Measurements from ENCODE around the gene ELP4.
A peak's percentile ranks its signal among the peaks of the same experiment; 100 is the strongest.

Gene ELP4

DNA sequence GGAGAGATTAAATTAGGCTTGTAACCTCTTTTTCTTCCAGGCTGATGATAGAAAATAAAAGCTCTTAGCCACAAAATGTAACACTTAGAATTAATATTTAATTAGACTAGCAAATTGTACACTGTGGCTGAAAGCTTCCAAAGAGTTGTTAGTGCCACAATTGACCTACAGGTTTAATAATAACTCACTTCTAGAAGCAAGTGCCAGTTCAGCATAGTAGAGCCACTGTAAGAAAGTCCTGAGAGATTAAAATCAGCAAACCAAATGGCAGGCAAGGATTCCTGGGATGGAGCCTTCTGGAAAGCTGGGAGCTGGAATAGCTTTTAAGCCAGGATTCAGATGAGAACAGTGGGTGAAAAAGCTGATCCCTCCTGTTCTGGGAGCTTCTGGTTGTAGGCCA is 131.0 kb downstream of the ELP4 start:
- POLR2A ChIA-PET (ENCODE audit: low non-redundant PET), result no interaction called here
- no peak for DNase-seq (ENCODE audit: low spot score)
- TF ChIP-seq, protein P1, sequence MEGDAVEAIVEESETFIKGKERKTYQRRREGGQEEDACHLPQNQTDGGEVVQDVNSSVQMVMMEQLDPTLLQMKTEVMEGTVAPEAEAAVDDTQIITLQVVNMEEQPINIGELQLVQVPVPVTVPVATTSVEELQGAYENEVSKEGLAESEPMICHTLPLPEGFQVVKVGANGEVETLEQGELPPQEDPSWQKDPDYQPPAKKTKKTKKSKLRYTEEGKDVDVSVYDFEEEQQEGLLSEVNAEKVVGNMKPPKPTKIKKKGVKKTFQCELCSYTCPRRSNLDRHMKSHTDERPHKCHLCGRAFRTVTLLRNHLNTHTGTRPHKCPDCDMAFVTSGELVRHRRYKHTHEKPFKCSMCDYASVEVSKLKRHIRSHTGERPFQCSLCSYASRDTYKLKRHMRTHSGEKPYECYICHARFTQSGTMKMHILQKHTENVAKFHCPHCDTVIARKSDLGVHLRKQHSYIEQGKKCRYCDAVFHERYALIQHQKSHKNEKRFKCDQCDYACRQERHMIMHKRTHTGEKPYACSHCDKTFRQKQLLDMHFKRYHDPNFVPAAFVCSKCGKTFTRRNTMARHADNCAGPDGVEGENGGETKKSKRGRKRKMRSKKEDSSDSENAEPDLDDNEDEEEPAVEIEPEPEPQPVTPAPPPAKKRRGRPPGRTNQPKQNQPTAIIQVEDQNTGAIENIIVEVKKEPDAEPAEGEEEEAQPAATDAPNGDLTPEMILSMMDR (conservative IDR thresholded peaks at IDR 0.05; ENCODE audit: low read depth), result no peak
- H3K27ac ChIP-seq, result no peak overlapping the region
- CTCF ChIA-PET, result interaction anchor here (0.7 to 2.1 kb wide), 5 partner anchors 9 to 425 kb away, joined by 3 to 11 read pairs (median 5); no protein-coding TSS in a partner anchor

DNA sequence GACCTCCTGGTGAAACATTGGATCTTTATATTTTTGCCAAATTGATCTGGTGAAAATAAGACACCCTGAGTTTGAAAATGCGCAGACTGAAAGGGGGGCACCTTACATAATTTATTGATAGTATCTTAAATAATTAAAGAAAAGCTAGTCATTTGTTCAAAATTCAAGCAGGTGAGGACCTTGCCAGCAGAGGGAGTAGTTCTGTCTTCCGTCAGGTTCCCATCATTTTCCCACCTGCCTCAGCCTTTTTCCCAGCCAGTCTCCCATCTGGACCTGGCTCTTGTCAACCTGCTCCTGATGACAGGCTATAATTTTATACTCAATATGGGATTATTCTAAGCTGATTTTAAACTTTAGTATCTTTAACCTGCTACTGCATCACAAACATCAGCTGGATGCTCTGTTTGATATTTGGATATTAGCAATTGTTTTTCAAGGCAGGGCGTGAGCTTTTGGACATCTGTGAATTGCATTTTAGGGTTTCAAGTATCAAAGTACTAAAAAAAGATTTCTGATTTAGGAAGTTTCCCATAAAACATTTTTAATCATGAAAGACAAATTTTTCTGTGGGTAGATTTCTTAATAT is 132.0 kb downstream of the ELP4 start:
- peak; percentile 16 for DNase-seq (ENCODE audit: low spot score)
- TF ChIP-seq, protein P1 (conservative IDR thresholded peaks at IDR 0.05; ENCODE audit: low read depth), result peak; percentile 72
- POLR2A ChIA-PET (ENCODE audit: low non-redundant PET), result no interaction called here
- no peak overlapping the region for H3K27ac ChIP-seq
- CTCF ChIA-PET, result interaction anchor here (0.6 to 2.1 kb wide), 16 partner anchors 9 to 1048 kb away, joined by 3 to 11 read pairs (median 3); no protein-coding TSS in a partner anchor

DNA sequence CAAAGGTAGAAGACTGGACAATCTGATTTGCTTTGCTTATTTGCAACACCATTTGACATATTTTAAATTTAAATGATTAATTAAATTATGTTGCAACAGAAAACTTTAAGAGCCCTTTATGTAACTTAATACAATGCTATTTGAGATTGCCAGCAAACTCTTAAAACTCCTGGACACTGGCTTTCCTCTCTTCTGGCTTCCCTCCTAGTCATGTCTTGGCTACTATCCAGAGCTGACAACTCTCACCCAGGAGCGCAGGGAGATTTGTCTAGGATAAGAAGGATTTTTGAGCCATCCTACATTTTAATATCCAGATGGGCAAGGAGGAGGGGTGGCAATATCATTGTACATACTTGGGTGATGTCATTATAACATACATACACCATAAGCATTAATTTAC is 134.3 kb downstream of the ELP4 start:
- peak; percentile 4 for DNase-seq (ENCODE audit: low spot score)
- POLR2A ChIA-PET (ENCODE audit: low non-redundant PET), result no interaction called here
- H3K27ac ChIP-seq, result no peak overlapping the region
- TF ChIP-seq, protein P1 (conservative IDR thresholded peaks at IDR 0.05; ENCODE audit: low read depth), result no peak
- CTCF ChIA-PET, result interaction anchor here (0.6 kb wide), 1 partner anchor 943 kb away, joined by 3 read pairs; no protein-coding TSS in a partner anchor

DNA sequence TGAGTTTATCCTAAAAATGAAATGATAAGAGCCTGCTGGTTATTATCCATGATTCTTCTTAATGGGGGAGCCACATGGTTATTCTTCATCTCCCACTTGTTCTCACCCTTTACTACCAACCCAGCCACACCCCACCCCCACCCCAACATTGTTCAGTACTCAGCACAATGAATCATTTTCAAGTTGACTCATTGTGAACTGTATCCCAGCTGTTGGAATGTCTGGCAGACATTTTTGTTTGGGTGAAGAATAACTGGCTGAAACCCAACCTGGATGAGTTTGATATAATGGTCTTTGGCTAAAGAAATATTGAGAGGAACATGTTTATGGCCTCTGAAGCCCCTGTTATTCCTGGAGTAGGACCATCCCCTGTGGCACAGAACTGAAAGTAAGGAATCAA is 136.2 kb downstream of the ELP4 start:
- CTCF ChIA-PET, result no interaction called here
- no peak overlapping the region for H3K27ac ChIP-seq
- TF ChIP-seq, protein P1 (conservative IDR thresholded peaks at IDR 0.05; ENCODE audit: low read depth), result no peak
- POLR2A ChIA-PET (ENCODE audit: low non-redundant PET), result no interaction called here
- peak; percentile 73 for DNase-seq (ENCODE audit: low spot score)

DNA sequence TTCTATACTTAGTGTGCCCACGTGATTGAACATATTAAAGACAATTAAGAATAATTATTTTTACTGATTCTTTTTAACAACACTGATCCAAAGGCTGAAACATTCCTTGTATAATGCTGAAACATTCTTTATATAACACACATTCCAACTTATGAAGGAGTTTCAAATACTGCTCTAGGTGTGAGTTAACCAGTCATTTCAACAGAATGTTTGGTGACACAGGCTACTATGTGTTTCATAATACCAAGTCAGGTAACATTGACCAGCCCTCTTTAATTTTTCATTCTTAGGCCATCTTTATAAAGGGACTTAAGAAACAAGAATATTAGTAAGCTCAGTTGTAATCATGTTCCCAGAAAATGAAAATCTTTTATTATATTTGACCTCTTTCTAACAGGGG is 136.6 kb downstream of the ELP4 start:
- TF ChIP-seq, protein P1 (conservative IDR thresholded peaks at IDR 0.05; ENCODE audit: low read depth), result no peak
- no peak for DNase-seq (ENCODE audit: low spot score)
- ChIA-PET POLR2A (ENCODE audit: low non-redundant PET) (no interaction called here), CTCF (no interaction called here)
- no peak overlapping the region for H3K27ac ChIP-seq

DNA sequence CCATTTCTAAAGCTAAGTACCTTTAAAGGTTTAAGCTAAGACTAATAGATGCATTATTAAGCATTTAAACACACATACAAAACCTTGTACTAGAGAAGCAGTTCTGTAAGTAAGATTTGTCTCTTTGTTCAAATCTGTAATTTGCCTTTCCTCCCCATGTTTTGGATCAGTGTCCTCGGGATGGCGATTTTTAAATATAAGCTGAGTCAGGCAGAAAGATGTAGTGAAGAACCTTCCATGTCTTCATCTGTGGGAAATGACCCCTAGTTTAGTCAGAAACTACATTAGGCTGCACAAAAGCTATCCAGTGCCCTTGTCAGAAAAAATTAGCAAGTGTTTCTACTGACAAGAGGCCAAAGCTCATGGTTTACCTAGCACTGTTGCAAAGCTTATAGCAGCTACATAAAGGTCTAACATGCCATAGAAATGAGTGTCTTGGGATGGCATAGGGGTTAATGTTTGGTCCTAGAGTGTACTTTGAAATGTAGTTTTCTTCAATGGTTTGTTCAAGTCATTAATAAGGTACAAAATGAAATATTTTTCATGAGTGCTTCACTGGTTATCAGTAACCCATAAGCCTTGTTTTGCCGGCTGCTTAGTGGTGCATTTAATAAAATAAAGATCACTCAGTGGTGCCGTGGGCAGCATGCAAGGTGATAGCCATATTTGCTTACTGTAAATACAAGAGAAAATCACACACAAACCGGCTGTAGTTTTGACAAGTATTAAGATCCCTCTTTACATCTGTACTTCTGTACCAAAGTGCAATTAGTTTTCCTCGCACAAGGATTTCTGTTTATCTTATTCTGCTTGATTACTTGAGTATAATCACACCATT is 139.8 kb downstream of the ELP4 start:
- no peak overlapping the region for H3K27ac ChIP-seq
- TF ChIP-seq, protein P1 (conservative IDR thresholded peaks at IDR 0.05; ENCODE audit: low read depth), result no peak
- CTCF ChIA-PET, result no interaction called here
- POLR2A ChIA-PET (ENCODE audit: low non-redundant PET), result interaction anchor here (0.6 kb wide), 1 partner anchor 233 kb away, joined by 3 read pairs; no protein-coding TSS in a partner anchor
- no peak for DNase-seq (ENCODE audit: low spot score)
